Measurements from ENCODE around the gene LINGO3.
"Not testable (repeated sequence)": the region's sequence is repeated elsewhere in the genome, so short reads cannot be mapped to it uniquely, and the experiment has no call there.

LINGO3 gene

GRCh38 chr19:2303211-2303798, 4.6 kb downstream of the LINGO3 start:
- DNase-seq, result no peak

GRCh38 chr19:2302319-2303210, 5.4 kb downstream of the LINGO3 start:
- DNase-seq, result peak in 1 of 2 donors; percentile 63

GRCh38 chr19:2300533-2300932, 7.4 kb downstream of the LINGO3 start:
- DNase-seq, result no peak

GRCh38 chr19:2296141-2296540, 11.8 kb downstream of the LINGO3 start:
- no peak for DNase-seq

- no peak for DNase-seq
Observed at GRCh38 chr19:2294687-2295335, 13.1 kb downstream of the LINGO3 start.

- DNase-seq, result no peak
Observed at GRCh38 chr19:2291185-2291751, 16.7 kb downstream of the LINGO3 start.

GRCh38 chr19:2290441-2291184, 17.3 kb downstream of the LINGO3 start:
- DNase-seq, result no peak

- DNase-seq, result peak; percentile 63 to 77
Observed at GRCh38 chr19:2289714-2290435, 18.1 kb downstream of the LINGO3 start.

GRCh38 chr19:2288818-2289713, 18.9 kb downstream of the LINGO3 start:
- peak in 1 of 2 donors; percentile 22 for DNase-seq

GRCh38 chr19:2288338-2288817, 19.6 kb downstream of the LINGO3 start:
- DNase-seq, result no peak

- no peak for DNase-seq
Observed at GRCh38 chr19:2287585-2288337, 20.2 kb downstream of the LINGO3 start.

- DNase-seq, result no peak
Observed at GRCh38 chr19:2286402-2287140, 21.4 kb downstream of the LINGO3 start.

GRCh38 chr19:2283835-2284507, 24.0 kb downstream of the LINGO3 start:
- DNase-seq, result no peak

- no peak for DNase-seq
Observed at GRCh38 chr19:2282862-2283237, 25.1 kb downstream of the LINGO3 start.

GRCh38 chr19:2282062-2282861, 25.7 kb downstream of the LINGO3 start, which contains the start of gene PEAK3:
Gene PEAK3 (minus strand): TSS chr19:2282175. CDS start chr19:2280931, 1,244 bp downstream.
- peak; percentile 52 to 61 for DNase-seq

GRCh38 chr19:2281265-2282061, 26.5 kb downstream of the LINGO3 start:
- not testable (repeated sequence) for DNase-seq
